IgD-negative memory B cell (primary cell): ENCODE data around the gene ADGRA1. TPM values are rescaled to one million over a fixed set of nuclear protein-coding genes. Genes with fewer than 3 reads are reported as not detected.

Experiments
- H3K27ac Mint-ChIP-seq, 3 donors: one replicate each; pipeline ENCODE4 v1.8.0; 2020 to 2022; ENCODE audit warnings: mild to moderate bottlenecking in 3 of 3, mixed read lengths in 3 of 3, moderate library complexity in 1 of 3
- H3K27me3 Mint-ChIP-seq: one replicate; pipeline ENCODE4 v1.8.0; 2021; ENCODE audit warnings: mixed read lengths
- H3K36me3 Mint-ChIP-seq: one replicate; pipeline ENCODE4 v1.8.0; 2020; ENCODE audit warnings: mild to moderate bottlenecking, mixed read lengths
- H3K4me1 Mint-ChIP-seq, 3 donors: one replicate each; pipeline ENCODE4 v1.8.0; 2020 to 2022; ENCODE audit warnings: mixed read lengths in 3 of 3, mild to moderate bottlenecking in 1 of 3
- H3K4me3 Mint-ChIP-seq, 4 donors: one replicate each; pipeline ENCODE4 v1.8.0; 2020 to 2022; ENCODE audit warnings: mild to moderate bottlenecking in 4 of 4, mixed read lengths in 4 of 4, moderate library complexity in 3 of 4
- H3K9me3 Mint-ChIP-seq, 3 donors: one replicate each; pipeline ENCODE4 v1.8.0; 2020 to 2021; ENCODE audit warnings: mixed read lengths in 3 of 3, mild to moderate bottlenecking in 1 of 3
- polyA plus RNA-seq: library from polyadenylated mRNA; unstranded; fragments of 300-500 nt; fragmentation: Illumina TruSeq; gene quantifications from one replicate; pipeline ENCODE4 v1.2.3, GENCODE V29; 2021

The ADGRA1 gene, protein sequence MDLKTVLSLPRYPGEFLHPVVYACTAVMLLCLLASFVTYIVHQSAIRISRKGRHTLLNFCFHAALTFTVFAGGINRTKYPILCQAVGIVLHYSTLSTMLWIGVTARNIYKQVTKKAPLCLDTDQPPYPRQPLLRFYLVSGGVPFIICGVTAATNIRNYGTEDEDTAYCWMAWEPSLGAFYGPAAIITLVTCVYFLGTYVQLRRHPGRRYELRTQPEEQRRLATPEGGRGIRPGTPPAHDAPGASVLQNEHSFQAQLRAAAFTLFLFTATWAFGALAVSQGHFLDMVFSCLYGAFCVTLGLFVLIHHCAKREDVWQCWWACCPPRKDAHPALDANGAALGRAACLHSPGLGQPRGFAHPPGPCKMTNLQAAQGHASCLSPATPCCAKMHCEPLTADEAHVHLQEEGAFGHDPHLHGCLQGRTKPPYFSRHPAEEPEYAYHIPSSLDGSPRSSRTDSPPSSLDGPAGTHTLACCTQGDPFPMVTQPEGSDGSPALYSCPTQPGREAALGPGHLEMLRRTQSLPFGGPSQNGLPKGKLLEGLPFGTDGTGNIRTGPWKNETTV
- not detected for polyA plus RNA-seq

DNA sequence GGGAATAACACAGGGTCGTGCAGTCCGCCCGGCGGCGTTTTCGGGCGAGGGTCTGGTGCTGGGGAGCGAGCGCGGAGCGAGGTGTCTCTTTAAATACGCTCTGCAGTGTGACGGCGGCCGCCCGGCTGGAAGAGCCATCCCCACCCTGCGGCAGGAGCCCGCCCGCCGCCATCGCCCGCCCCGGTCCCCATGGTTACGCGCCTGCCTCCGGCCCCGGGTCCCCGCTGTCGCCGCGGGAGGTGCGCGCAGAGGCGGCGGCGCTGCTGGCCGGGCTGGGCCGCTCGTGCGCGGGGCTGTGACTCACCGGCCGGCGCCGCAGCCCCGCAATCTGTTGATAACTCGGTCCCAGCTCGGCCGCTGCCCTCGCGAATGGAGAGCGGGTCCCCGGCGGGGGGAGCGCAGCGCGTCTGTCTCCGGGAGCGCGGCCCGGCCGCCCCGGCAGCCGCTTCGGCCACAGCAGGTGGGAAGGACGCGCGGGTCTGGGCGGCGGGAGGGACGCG lies at the start of gene ADGRA1:
Gene ADGRA1, plus strand, starts transcription at position 246 of the 500 bp plus-strand sequence. CDS start 986 bp downstream, outside the sequence.
- Mint-ChIP-seq H3K4me3 (no peak within 1 kb of the TSS), H3K27ac (no peak within 1 kb of the TSS), H3K4me1 (peaks cover 0 to 2% (median 2%) of the 10 kb centered on the region in 3 donors), H3K36me3 (no peaks in the 10 kb centered on the region), H3K9me3 (peaks cover 0 to 6% (median 0%) of the 10 kb centered on the region in 3 donors), H3K27me3 (peaks cover 11% of the 10 kb centered on the region)

DNA sequence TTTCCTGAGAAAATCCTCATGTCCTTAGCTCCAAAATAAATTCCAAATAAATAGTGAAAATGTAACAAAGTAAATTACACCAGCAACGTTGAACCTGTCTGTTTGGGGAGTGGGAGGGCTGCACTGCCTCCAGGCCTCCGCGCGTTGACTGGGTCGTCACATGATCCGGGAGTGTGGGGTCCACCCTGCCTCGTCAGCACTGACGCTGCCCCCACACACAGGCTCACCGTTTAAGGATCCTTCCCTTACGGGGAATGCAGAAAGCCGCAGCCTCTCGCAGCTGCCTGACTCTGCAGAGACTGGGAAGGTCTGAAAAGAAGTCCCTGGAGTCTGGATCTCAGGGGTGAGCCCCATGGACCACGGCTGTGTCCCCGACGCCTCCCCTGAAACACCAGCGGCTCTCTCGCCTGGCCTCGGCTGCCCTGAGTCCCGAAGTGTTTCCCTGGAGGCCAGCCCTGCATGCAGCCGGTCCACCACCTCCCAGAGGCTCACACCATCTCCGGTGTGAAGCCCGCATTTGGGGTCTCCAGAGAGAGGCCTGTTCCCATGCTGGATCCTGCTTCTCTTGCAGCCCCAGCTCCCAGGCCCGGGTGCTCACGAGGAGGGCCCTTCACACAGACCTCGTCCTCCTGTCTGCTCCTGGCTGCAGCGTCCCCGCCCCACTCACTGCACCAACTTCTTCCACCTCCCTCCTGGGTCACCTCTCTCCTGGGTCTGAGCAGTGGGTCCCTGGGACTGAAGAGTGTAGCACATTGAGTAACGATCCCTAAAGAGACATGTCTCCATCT lies 49.5 kb upstream of the ADGRA1 start:
- no peaks in the 10 kb centered on the region for H3K9me3 Mint-ChIP-seq
- no peak overlapping the region for H3K27ac Mint-ChIP-seq
- H3K27me3 Mint-ChIP-seq, result peaks cover 2% of the 10 kb centered on the region
- no peaks in the 10 kb centered on the region for H3K4me1 Mint-ChIP-seq
- H3K4me3 Mint-ChIP-seq, result no peak overlapping the region
- no peaks in the 10 kb centered on the region for H3K36me3 Mint-ChIP-seq

DNA sequence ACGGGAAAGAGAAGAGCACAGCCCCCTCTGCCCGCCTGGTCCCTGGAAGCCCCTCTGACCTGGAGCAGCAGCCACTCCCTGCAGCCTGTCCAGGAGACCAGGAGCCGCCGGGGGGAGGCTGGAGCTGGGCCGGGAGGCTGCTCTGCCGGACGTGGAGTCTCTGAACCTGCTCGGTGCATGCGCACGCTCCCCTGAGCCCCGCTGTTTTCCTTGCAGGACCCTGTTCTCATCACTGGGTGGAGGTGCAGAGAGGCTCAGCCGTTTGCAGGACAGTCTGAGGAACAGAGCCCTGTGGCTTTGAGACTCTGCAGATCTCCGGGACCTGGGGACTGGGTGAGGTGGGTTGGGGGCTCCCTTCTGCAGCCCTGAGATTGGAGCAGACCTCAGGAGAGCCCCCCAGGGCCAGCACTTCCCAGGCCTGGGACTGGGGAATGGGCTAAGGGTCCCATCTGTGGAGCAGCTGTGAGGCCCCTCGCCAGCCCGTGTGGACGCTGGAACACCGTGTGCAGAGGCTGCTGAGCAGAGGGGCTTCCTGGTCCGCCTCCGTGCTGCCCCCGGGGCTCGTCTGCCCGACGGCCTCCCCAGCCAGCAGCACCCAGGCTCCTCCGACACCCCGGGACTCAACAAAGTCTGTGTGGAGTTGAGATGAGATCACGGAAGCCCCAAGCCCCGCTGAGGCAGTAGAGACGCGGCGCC lies 48.5 kb upstream of the ADGRA1 start:
- no peaks in the 10 kb centered on the region for H3K36me3 Mint-ChIP-seq
- H3K27me3 Mint-ChIP-seq, result peaks cover 2% of the 10 kb centered on the region

DNA sequence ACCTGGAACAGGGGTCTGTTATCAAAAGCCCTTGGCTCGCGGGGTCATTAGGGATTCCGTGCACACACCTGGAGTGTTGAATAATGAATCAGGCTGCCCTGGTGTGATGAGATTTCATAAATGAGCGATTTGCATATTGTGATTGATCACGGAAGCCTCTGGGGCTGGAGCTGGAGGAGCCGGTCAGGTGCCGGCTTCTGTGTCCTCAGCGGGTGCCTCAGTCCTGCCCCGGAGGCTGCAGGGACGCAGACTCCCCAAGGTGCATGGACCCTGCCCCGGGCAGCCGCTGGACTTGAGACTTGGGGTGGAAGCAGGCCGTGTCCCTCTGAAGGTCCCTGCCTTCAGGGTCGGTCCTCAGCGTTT lies 47.9 kb upstream of the ADGRA1 start:
- H3K36me3 Mint-ChIP-seq, result no peaks in the 10 kb centered on the region
- H3K4me1 Mint-ChIP-seq, result no peaks in the 10 kb centered on the region
- no peak overlapping the region for H3K4me3 Mint-ChIP-seq
- H3K27me3 Mint-ChIP-seq, result peaks cover 2% of the 10 kb centered on the region
- H3K27ac Mint-ChIP-seq, result no peak overlapping the region
- no peaks in the 10 kb centered on the region for H3K9me3 Mint-ChIP-seq

More for the DNA sequence above, 48.5 kb upstream of the ADGRA1 start:
- no peak overlapping the region for H3K27ac Mint-ChIP-seq
- no peaks in the 10 kb centered on the region for H3K4me1 Mint-ChIP-seq
- no peaks in the 10 kb centered on the region for H3K9me3 Mint-ChIP-seq
- H3K4me3 Mint-ChIP-seq, result no peak overlapping the region

DNA sequence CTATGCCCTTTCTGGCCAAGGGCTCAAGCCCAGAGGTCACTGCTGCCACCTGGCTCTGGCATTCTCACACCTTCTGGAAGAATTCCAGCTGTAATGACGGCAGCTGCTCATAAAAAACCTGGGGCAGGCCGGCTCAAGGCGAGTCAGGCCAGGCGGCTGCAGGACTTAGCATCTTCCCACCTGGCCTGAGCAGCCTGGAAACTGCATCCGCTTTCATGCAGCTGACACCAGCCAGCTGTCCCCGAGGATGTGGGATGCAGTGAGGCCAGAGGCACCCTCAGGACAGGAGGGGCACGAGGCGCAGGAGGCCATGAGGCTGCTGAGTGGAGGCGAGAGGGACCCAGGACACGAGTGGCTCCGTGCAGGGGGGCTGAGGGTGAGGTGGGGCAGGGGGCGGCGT lies 47.5 kb upstream of the ADGRA1 start:
- H3K27me3 Mint-ChIP-seq, result peaks cover 2% of the 10 kb centered on the region
- no peaks in the 10 kb centered on the region for H3K9me3 Mint-ChIP-seq
- no peaks in the 10 kb centered on the region for H3K4me1 Mint-ChIP-seq
- no peak overlapping the region for H3K27ac Mint-ChIP-seq
- no peak overlapping the region for H3K4me3 Mint-ChIP-seq
- no peaks in the 10 kb centered on the region for H3K36me3 Mint-ChIP-seq

DNA sequence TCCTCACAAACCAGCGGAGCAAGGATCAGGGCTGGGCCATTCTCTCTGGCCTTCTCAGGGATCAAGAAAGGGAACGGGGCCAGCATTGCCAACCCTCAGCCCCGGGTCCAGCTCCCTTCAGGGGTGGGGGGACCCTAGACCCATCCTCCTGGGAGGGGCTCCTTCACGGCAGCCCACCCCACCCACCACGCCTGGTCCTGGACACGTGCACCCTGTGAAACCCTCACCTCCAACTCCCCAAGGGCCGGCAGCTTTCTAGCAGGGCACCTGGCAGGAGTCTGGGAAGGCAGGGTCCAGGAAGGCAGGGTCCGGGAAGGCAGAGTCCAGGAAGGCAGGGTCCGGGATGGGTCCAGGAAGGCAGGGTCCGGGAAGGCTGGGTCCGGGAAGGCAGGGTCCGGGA lies 46.6 kb upstream of the ADGRA1 start:
- H3K27me3 Mint-ChIP-seq, result peaks cover 2% of the 10 kb centered on the region
- no peaks in the 10 kb centered on the region for H3K9me3 Mint-ChIP-seq
- no peaks in the 10 kb centered on the region for H3K4me1 Mint-ChIP-seq
- no peak overlapping the region for H3K27ac Mint-ChIP-seq
- no peak overlapping the region for H3K4me3 Mint-ChIP-seq
- no peaks in the 10 kb centered on the region for H3K36me3 Mint-ChIP-seq

DNA sequence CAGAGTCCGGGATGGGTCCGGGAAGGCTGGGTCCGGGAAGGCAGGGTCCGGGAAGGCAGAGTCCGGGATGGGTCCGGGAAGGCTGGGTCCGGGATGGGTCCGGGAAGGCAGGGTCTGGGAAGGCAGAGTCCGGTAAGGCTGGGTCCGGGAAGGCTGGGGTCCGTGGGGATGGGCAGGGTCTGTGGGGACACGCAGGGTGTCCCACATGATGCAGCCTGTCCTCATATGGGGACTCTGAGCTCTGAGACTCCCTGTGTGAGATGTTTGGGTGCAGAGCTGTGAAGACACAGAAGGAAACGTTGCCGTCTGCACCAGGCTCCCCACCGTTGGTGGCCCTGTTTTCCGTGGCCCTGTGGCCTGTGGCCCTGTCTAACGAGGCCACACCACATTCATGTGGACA lies 45.7 kb upstream of the ADGRA1 start:
- Mint-ChIP-seq H3K4me3 (no peak overlapping the region), H3K9me3 (no peaks in the 10 kb centered on the region), H3K36me3 (no peaks in the 10 kb centered on the region), H3K4me1 (no peaks in the 10 kb centered on the region), H3K27ac (no peak overlapping the region), H3K27me3 (peaks cover 2% of the 10 kb centered on the region)

DNA sequence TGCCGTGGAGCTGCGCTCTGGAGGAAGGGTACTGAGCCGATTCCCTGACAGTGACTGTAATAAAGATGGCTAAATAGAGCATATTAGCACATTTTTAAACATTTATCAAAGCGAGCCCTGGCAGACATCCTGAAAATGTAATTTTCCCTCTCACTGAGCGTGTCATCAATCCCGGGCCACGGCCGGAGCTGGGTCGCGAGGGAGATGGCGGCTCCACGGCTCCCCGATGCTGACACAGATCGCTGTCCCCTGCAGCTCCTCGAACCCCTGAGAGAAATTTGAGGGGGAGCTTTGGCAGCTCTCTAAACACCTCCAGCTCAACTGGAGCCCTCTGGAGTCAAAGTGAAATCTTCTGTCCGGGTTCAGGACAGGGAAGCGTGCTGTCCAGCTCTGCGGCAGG lies 44.9 kb upstream of the ADGRA1 start:
- H3K27me3 Mint-ChIP-seq, result peaks cover 2% of the 10 kb centered on the region

DNA sequence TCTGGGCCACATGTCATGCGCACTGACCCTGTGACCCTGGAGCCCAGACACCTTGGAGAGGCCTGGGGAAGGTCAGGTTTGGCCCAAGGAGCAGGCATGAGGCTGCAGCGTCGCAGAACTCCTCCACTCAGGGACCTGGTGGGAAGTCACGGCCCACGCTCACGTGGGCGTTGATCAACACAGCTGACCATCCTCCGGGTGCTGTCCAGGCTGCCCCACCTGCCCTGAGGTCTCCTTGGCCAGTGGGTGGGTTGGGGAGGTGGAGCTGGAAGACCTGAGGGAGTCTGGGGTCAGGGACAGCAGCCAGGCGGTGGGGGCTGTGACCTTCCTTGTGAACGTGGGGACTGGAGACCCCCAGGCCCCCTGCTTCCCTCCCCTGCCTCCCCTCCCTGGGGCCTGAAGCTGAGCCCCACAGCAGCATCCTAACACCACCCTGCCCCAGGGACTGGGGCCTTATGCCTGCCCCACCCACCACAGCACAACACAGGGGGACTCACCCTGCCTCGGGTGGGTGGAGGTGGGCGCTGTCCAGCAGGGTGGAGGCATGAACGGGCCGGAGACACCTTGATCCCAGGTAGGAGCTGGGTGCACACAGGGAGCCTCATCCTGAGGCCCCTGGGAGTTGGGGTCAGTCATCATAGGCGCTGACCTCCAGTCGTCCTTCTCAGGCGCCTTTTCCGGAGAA lies 44.0 kb upstream of the ADGRA1 start:
- Mint-ChIP-seq H3K27me3 (peaks cover under 1% of the 10 kb centered on the region), H3K9me3 (no peaks in the 10 kb centered on the region), H3K36me3 (no peaks in the 10 kb centered on the region), H3K4me1 (no peaks in the 10 kb centered on the region), H3K27ac (no peak overlapping the region), H3K4me3 (no peak overlapping the region)

More for the DNA sequence above, 44.9 kb upstream of the ADGRA1 start:
- Mint-ChIP-seq H3K27ac (no peak overlapping the region), H3K36me3 (no peaks in the 10 kb centered on the region), H3K9me3 (no peaks in the 10 kb centered on the region), H3K4me3 (no peak overlapping the region), H3K4me1 (no peaks in the 10 kb centered on the region)

DNA sequence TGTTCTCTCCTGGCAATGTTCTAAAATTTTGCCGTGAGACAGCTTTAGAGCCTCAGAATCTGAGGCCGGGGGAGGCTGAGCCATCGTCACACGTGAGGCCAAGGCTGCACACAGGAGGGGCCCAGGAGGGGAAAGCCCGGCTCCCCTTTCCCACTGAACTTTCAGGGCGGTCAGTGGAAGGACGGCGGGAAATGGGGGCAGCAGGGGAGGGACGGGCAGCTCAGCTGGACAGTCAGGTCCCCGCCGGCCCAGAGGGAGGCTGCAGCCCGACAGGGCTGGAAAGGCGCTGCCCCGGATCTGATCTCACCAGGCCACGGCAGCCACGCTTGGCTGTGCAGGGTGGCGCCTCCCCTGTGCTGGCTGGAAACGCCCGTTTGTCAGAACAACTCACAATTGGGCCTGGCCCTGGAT lies 43.3 kb upstream of the ADGRA1 start:
- Mint-ChIP-seq H3K4me1 (no peaks in the 10 kb centered on the region), H3K27ac (no peak overlapping the region), H3K36me3 (no peaks in the 10 kb centered on the region), H3K27me3 (no peaks in the 10 kb centered on the region), H3K9me3 (no peaks in the 10 kb centered on the region), H3K4me3 (no peak overlapping the region)

DNA sequence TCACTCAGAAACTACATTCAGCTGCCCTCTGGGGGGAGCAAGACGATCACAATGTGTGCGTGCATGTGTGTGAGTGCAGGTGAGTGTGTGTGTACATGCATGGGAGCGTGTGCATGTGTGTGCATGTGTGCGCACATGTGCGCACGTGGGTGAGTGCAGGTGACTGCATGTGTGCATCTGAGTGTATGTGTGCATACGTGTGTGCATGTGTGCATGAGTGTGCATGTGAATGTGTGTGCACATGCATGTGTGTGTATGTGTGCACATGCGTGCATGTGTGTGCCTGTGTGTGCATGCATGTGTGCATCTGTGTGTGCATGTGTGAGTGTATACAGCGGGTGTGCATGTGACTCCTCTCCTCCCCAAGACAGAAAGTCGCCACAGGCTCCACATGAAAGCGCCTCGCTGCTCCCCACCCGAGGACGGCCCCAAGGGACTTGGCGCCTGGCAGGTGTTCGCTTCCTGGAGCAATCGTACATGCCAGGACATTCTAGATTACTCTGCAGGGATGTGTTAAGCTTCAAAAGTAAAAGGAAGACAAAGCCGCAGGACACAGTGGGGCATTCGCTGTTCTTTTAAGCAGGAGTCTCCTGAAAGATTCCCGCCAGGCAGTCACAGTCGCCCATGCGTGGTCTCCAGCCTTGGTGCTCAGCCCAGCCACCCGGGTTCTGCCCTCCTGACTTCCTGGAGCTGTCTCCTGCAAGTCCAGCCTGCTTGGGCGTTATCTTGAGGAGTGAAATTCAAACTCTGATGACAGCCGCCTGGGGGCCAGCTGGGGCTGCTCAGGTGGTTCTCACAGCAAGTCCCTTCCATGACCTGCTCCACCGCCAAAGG lies 42.0 kb upstream of the ADGRA1 start:
- H3K36me3 Mint-ChIP-seq, result no peaks in the 10 kb centered on the region

DNA sequence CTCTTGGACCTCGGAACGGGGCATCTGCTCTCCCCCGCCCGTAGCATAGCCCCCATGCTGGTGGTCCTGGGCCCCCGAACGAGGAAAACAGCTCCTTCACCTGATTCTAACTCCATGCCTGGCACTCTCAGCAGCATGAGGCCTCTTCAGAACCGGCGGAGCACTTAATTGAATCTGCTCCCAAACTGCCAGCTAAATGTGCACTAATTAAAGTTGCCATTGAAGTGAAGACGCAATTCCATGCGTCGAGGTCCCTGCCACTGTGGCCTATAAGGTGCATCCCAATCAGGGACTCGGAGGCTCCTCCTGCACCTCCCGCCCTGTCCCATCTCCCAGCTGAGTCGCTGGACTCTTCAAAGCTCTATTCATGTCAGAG lies 41.3 kb upstream of the ADGRA1 start:
- no peak overlapping the region for H3K4me3 Mint-ChIP-seq
- H3K27ac Mint-ChIP-seq, result no peak overlapping the region
- no peaks in the 10 kb centered on the region for H3K36me3 Mint-ChIP-seq
- no peaks in the 10 kb centered on the region for H3K9me3 Mint-ChIP-seq
- no peaks in the 10 kb centered on the region for H3K27me3 Mint-ChIP-seq
- no peaks in the 10 kb centered on the region for H3K4me1 Mint-ChIP-seq

More for the DNA sequence above, 42.0 kb upstream of the ADGRA1 start:
- Mint-ChIP-seq H3K9me3 (no peaks in the 10 kb centered on the region), H3K27me3 (no peaks in the 10 kb centered on the region), H3K4me1 (no peaks in the 10 kb centered on the region), H3K4me3 (no peak overlapping the region), H3K27ac (no peak overlapping the region)

DNA sequence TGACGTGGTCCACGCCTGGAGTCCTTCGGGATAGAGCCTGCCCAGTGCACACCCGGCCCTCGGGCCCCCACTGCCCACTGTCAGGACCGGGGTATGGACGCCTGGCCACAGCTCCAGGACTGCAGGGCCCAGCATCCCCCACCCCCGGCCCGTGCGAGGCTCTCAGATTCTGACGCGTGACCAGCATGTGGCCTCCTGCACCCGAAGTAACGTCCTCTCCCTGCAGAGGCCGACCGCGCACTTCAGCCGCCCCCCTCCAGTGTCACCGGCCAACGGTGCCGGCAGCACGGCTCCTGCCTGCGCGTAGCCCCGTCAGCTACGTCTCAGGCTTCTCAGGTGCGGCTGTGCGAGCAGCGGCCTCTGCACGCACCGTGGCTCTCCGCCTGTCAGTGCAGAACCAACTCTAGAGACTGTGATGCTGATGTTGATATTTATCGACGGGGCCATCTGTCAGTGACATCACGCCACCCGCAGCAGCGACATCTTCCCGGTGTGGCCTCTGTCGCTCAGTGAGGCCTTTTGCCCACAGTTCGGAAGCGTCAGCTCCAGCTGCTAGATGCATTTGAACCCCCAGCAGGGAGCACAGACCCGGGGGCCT lies 40.1 kb upstream of the ADGRA1 start:
- Mint-ChIP-seq H3K4me1 (no peaks in the 10 kb centered on the region), H3K4me3 (no peak overlapping the region), H3K36me3 (no peaks in the 10 kb centered on the region), H3K27me3 (no peaks in the 10 kb centered on the region), H3K9me3 (no peaks in the 10 kb centered on the region), H3K27ac (no peak overlapping the region)
